Choroid plexus epithelial cell (primary cell): ENCODE measurements around the gene USP13.

Experiments used
- DNase-seq: peaks from one replicate; pipeline ENCODE4 v3.0.0-alpha.2; 2010; ENCODE audit warnings: low read depth
- H3K4me3 ChIP-seq: 2 replicates; pipeline ENCODE4 v1.5.1; 2011; ENCODE audit warnings: low read depth, mild to moderate bottlenecking, control low read depth, low read length, moderate library complexity
- TF ChIP-seq, protein P1 (sequence below): conservative IDR thresholded peaks from 2 replicates; pipeline ENCODE4 v1.5.1; 2011; ENCODE audit warnings: low read depth, mild to moderate bottlenecking, control low read depth, inconsistent platforms, low read length, moderate library complexity

The USP13 gene

DNA sequence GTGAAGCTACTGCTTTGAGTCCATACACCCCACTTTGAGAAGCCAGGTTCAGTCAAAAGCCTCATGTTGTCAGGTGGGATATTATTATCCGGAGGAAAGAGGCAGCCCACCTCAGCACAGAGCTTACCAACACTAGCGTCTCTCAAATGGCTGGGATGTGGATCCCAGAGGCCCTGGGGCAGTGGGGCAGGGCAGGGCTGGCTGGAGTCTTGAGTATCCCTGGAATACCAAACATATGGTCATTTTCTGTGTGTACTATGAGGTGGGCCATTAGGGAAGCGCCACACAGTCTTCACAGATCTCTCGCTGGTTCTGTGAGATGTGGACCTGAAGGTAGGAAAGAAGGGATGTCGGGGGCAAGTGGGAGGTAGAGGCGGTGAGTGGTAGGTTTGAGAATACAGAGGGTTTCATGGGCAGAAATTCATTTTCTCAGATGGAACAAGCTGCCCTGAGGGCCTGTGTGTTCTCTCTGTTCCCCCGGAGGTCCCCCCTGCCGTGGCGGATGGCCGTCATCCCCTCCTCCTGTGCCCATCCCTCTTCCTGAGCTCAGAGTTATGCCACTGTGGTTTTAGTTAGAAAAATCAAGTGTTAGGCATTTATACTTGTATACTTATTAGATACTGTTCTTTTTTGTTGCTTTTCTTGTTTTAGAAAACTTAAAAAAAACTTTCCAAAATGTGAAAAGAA is 66.4 kb downstream of the USP13 start:
- DNase-seq: no peak
- TF ChIP-seq, protein P1, sequence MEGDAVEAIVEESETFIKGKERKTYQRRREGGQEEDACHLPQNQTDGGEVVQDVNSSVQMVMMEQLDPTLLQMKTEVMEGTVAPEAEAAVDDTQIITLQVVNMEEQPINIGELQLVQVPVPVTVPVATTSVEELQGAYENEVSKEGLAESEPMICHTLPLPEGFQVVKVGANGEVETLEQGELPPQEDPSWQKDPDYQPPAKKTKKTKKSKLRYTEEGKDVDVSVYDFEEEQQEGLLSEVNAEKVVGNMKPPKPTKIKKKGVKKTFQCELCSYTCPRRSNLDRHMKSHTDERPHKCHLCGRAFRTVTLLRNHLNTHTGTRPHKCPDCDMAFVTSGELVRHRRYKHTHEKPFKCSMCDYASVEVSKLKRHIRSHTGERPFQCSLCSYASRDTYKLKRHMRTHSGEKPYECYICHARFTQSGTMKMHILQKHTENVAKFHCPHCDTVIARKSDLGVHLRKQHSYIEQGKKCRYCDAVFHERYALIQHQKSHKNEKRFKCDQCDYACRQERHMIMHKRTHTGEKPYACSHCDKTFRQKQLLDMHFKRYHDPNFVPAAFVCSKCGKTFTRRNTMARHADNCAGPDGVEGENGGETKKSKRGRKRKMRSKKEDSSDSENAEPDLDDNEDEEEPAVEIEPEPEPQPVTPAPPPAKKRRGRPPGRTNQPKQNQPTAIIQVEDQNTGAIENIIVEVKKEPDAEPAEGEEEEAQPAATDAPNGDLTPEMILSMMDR: no peak
- no peak overlapping the region for H3K4me3 ChIP-seq

DNA sequence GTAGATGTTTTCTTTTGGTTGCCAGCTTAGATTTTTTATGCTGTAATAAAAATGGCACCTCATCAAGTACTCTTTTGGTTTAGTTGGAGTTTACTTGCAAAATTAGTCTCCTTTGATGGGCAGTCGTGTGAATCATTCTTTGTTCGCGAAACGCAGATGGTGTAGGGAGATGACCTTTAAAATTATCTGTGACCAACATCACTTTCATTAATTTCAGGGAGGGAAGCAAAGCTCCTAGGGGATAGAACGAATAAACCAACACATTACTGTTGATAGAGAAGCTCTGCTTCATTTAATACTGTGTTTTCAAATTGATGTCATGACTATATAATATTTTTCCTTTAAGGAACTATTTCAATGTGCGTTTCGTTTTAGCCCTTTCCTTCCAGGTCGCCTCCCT is 67.4 kb downstream of the USP13 start:
- DNase-seq: no peak
- H3K4me3 ChIP-seq: no peak overlapping the region
- TF ChIP-seq, protein P1: no peak

DNA sequence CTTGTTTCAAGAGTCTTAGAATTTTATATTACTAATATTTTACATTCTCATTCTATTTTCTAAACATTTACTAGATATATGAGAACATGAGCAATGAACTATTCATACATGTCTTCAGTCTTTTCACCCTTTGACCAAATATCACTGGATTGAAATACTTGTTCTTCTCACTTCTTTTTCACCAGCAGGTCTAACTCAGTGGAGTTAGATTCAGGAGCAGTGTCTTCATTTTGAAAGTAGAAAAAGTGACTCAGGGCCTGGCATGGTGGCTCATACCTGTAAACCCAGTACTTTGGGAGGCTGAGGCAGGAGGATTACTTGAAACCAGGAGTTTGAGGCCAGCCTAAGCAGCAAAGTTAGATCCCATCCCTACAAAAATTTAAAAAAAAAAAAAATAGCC is 70.8 kb downstream of the USP13 start:
- DNase-seq: no peak
- H3K4me3 ChIP-seq: no peak overlapping the region
- TF ChIP-seq, protein P1: no peak

DNA sequence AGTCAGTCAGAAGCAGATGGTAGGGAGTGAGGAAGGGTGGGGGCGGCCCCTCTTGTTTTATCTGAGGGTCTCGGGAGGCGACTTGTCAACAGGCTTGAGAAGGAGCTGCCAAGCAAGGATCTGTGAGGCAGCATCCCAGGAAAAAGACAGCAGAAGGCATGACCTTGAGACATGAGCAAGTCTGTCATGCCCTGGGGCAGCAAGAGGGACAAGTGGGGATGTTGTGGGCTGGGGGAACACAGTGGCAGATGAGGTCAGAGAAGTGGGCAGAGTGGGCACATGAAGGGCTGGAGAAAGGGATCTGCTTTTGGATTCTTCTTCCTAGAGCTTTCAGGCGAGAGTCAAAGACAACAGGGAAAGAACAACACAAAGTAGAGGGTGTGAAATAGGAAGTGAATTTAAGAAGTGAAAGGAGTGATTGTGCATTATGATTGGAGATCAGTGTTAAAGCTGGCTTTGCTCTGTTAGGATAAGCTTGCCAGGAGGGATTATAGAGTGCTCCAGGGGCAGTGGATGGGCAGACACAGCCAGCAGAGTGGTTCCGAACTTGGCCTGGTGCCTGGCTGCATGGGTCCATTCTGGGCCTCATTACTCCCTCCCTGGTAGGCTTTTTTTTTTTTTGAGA is 73.3 kb downstream of the USP13 start:
- no peak for DNase-seq
- TF ChIP-seq, protein P1: no peak
- H3K4me3 ChIP-seq: no peak overlapping the region

DNA sequence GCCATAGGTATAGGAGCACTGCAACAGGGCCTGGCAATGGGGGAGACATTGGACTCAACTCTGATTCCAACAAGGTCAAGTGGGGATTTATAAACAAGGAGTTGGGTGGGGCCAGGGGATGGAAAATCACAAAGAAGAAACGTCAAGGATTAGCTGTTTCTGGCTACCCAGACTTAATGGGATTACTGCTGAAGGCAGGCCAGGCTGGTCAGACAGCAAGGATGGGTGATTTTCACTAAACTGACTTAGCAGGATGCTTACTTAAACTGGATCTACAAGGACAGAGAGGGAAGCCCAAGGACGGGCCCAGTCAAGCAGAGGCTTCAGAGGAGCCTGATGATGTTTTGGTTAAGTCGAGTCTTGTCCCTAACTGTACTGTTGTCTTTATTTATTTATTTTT is 76.2 kb downstream of the USP13 start:
- no peak for DNase-seq
- no peak overlapping the region for H3K4me3 ChIP-seq
- TF ChIP-seq, protein P1: no peak

DNA sequence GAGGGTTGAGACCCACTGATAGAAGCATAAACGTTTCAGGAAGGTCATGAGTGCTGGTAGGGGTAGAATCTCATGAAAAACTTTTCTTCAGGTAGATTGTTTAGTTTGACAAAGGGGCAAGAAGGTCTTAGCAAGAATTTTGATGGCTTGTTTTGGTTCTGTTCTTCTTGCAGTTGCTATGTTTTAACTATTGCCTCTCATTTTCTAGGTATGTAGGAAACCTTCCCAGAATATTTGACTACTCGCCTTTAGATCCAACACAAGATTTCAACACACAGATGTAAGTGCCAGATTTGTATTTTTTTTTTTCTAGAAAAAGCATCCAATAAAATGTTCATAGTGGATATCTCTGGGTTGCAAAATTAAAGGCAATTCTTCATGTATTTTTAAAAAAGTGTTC is 77.1 kb downstream of the USP13 start:
- H3K4me3 ChIP-seq: no peak overlapping the region
- TF ChIP-seq, protein P1: no peak
- no peak for DNase-seq

DNA sequence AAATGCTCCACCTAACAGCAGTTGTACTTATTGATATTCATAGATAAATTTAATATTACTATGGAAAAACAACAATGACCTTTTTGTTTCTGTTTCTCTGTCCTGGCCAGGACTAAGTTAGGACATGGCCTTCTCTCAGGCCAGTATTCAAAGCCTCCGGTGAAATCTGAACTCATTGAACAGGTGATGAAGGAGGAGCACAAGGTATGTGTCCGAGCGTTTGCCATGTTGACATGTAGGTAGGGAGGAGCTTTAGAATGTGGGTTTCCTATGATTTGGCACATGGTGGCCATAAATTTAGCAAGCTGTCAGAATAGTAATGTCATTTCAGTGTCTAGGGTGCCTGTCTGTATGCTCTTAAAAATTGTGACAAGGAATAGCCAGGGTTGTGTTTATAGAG is 77.7 kb downstream of the USP13 start:
- no peak overlapping the region for H3K4me3 ChIP-seq
- DNase-seq: no peak
- TF ChIP-seq, protein P1: no peak
